GM19438 (cell line): ENCODE results near the gene RUSC1.
A peak's percentile ranks its signal among the peaks of the same experiment; 100 is the strongest.
"Not testable (repeated sequence)": the region's sequence is repeated elsewhere in the genome, so short reads cannot be mapped to it uniquely, and the experiment has no call there.

Experiments used
- ATAC-seq: cut with Tn5 transposase; IDR thresholded peaks from one replicate; pipeline ENCODE4 v1.9.1; 2021; ENCODE audit warnings: low read depth; ENCODE audit not compliant: unreplicated experiment

Gene RUSC1

GRCh38 chr1:155322953-155323728 lies 2.4 kb downstream of the RUSC1 start:
- ATAC-seq = no peak

GRCh38 chr1:155323729-155324036 lies 3.0 kb downstream of the RUSC1 start:
- peak; percentile 48 for ATAC-seq

- peak; percentile 68 for ATAC-seq
Observed at GRCh38 chr1:155324037-155324716, 3.5 kb downstream of the RUSC1 start.

- ATAC-seq = no peak
Observed at GRCh38 chr1:155324717-155325602, 4.3 kb downstream of the RUSC1 start.

GRCh38 chr1:155325603-155325893 lies 4.9 kb downstream of the RUSC1 start:
- no peak for ATAC-seq

GRCh38 chr1:155326020-155326526 lies 5.4 kb downstream of the RUSC1 start:
- ATAC-seq = no peak

- ATAC-seq = no peak
Observed at GRCh38 chr1:155326631-155327037, 5.9 kb downstream of the RUSC1 start.

GRCh38 chr1:155327981-155328380 lies 7.3 kb downstream of the RUSC1 start:
- ATAC-seq = no peak

GRCh38 chr1:155328856-155329255 lies 8.2 kb downstream of the RUSC1 start:
- not testable (repeated sequence) for ATAC-seq

GRCh38 chr1:155329980-155330598 lies 9.4 kb downstream of the RUSC1 start:
- ATAC-seq = no peak

- no peak for ATAC-seq
Observed at GRCh38 chr1:155334962-155335361, 14.3 kb downstream of the RUSC1 start.

GRCh38 chr1:155339515-155340097 lies 18.9 kb downstream of the RUSC1 start:
- no peak for ATAC-seq

- no peak for ATAC-seq
Observed at GRCh38 chr1:155342842-155343241, 22.1 kb downstream of the RUSC1 start.

GRCh38 chr1:155352631-155353030 lies 31.9 kb downstream of the RUSC1 start:
- no peak for ATAC-seq

GRCh38 chr1:155360051-155360450 lies 39.4 kb downstream of the RUSC1 start:
- no peak for ATAC-seq

GRCh38 chr1:155379180-155379579 lies 58.5 kb downstream of the RUSC1 start:
- ATAC-seq = no peak

- no peak for ATAC-seq
Observed at GRCh38 chr1:155379631-155380090, 59.0 kb downstream of the RUSC1 start.
